K562 (cell line): ENCODE measurements around the gene CMSS1. TPM values are rescaled to one million over a fixed set of nuclear protein-coding genes. Genes with fewer than 3 reads are reported as not detected.

Experiments used
- ATAC-seq: fragments of 200-7000 bp; cut with Tn5 transposase; 3 replicates; pipeline ENCODE4 v1.9.1; 2020; ENCODE audit warnings: moderate library complexity
- BruUV-seq: library from RNA; stranded (reverse); fragments of 400-500 nt; replicated peaks from 2 replicates; lab custom pipeline; 2021; lab: Mats Ljungman, UMichigan
- CTCF ChIA-PET: fragments of 300-600 bp; formaldehyde crosslinking; extraction: SDS; loops from one replicate; lab custom pipeline; 2021; ENCODE audit warnings: low intra/inter-chr PET ratio; lab: Yijun Ruan, JAX
- POLR2A ChIA-PET: fragments of 300-600, 350-650 bp; sonication (Branson Sonifier 250); formaldehyde crosslinking; extraction: SDS; loops from one replicate; lab custom pipeline; 2021; ENCODE audit warnings: antibody characterized with exemption, inconsistent platforms; lab: Yijun Ruan, JAX
- DNase-seq, 4 experiments: peaks; one replicate each; pipeline versions ENCODE4 v3.0.0 to v3.0.0-alpha.2; 2011 to 2018; ENCODE audit warnings: low spot score in 3 of 4, mixed read lengths in 3 of 4; ENCODE audit errors: extremely low read depth in 1 of 4
- FAIRE-seq: peaks from 2 replicates; lab custom pipeline; 2011; peaks lifted over from hg19 to GRCh38; lab: Jason Lieb, UNC
- H2AFZ ChIP-seq: 2 replicates; pipeline ENCODE4 v1.6.0; 2011; ENCODE audit warnings: low read depth, low read length, control low read depth, inconsistent platforms
- H3K27ac ChIP-seq: fragments of 200-600 bp; 3 replicates; pipeline ENCODE4 v1.8.0; 2011; ENCODE audit warnings: low read depth, mild to moderate bottlenecking, control low read depth, inconsistent platforms, low read length, moderate library complexity, mixed read lengths; ENCODE audit errors: extremely low read depth
- H3K27me3 ChIP-seq, 2 experiments: fragments of 300-600 bp in 1 of 2; 2 replicates in 1 of 2; 3 replicates in 1 of 2; pipeline versions ENCODE4 v1.6.0 to v1.8.0; 2011; ENCODE audit warnings: inconsistent platforms in 2 of 2, low read length in 2 of 2, mild to moderate bottlenecking in 1 of 2, mixed read lengths in 1 of 2, moderate library complexity in 1 of 2; ENCODE audit not compliant: control insufficient read depth in 2 of 2, insufficient read depth in 2 of 2
- H3K36me3 ChIP-seq: fragments of 300-600 bp; 3 replicates; pipeline ENCODE4 v1.8.0; 2011; ENCODE audit warnings: mild to moderate bottlenecking, low read length, inconsistent platforms; ENCODE audit not compliant: control insufficient read depth, insufficient read depth
- H3K4me1 ChIP-seq, 2 experiments: fragments of 200-600 bp in 1 of 2; replicated peaks in 1 of 2; 2 replicates in 1 of 2; 3 replicates in 1 of 2; pipeline versions ENCODE4 v1.5.1 to v1.8.0; 2011; ENCODE audit warnings: inconsistent platforms in 2 of 2, low read length in 2 of 2, mild to moderate bottlenecking in 1 of 2, mixed read lengths in 1 of 2, moderate library complexity in 1 of 2; ENCODE audit not compliant: control insufficient read depth in 2 of 2, insufficient read depth in 2 of 2
- H3K4me2 ChIP-seq: 2 replicates; pipeline ENCODE4 v1.6.1; 2011; ENCODE audit warnings: low read length, control low read depth, inconsistent platforms, mixed read lengths; ENCODE audit not compliant: insufficient read depth
- H3K4me3 ChIP-seq: fragments of 200-600 bp; sonication (generic), shearing (Covaris generic); 2 replicates; pipeline ENCODE4 v1.5.1; 2016; ENCODE audit warnings: control low read depth, inconsistent platforms
- H3K79me2 ChIP-seq: fragments of 200-600 bp; 3 replicates; pipeline ENCODE4 v1.8.0; 2011; ENCODE audit warnings: low read length, inconsistent platforms; ENCODE audit not compliant: control insufficient read depth, insufficient read depth
- H3K9ac ChIP-seq, 2 experiments: 2 replicates each; pipeline versions ENCODE4 v1.6.0 to v1.6.1; 2011; ENCODE audit warnings: low read depth in 2 of 2, low read length in 2 of 2, control low read depth in 1 of 2, inconsistent platforms in 1 of 2, mild to moderate bottlenecking in 1 of 2, mixed read lengths in 1 of 2; ENCODE audit not compliant: insufficient read depth in 1 of 2
- H3K9me1 ChIP-seq: one replicate; pipeline ENCODE4 v1.6.0; 2011; ENCODE audit warnings: inconsistent platforms, mild to moderate bottlenecking, low read length, moderate library complexity; ENCODE audit not compliant: control insufficient read depth, insufficient read depth
- H3K9me3 ChIP-seq: replicated peaks from 2 replicates; pipeline ENCODE4 v1.5.1; 2011; ENCODE audit warnings: low read depth, low read length, inconsistent platforms; ENCODE audit not compliant: control insufficient read depth, insufficient read depth
- H4K20me1 ChIP-seq: replicated peaks from 2 replicates; pipeline ENCODE4 v1.6.1; 2011; ENCODE audit warnings: low read length, inconsistent platforms, mixed read lengths; ENCODE audit not compliant: control insufficient read depth, insufficient read depth
- GATAD2B ChIP-seq: fragments of 450-650 bp; IDR thresholded peaks from 2 replicates; pipeline ENCODE4 v1.6.1; 2017; ENCODE audit warnings: mild to moderate bottlenecking, borderline replicate concordance
- HLTF ChIP-seq: fragments of 450-650 bp; IDR thresholded peaks from 2 replicates; pipeline ENCODE4 v1.6.1; 2016
- HNRNPL ChIP-seq: fragments of 200-400 bp; formaldehyde crosslinking; IDR thresholded peaks from 2 replicates; pipeline ENCODE4 v1.6.1; 2017; ENCODE audit warnings: low read depth, mild to moderate bottlenecking, low read length
- IRF9 ChIP-seq: fragments of 450-650 bp; IDR thresholded peaks from 2 replicates; pipeline ENCODE4 v1.6.1; 2016; ENCODE audit warnings: missing biosample characterization, missing genetic modification characterization
- KAT2B ChIP-seq: IDR thresholded peaks from one replicate; pipeline ENCODE4 v1.6.1; 2012; ENCODE audit warnings: low read depth, mild to moderate bottlenecking, control low read depth, inconsistent platforms, low read length, moderate library complexity
- MITF ChIP-seq: IDR thresholded peaks from 2 replicates; pipeline ENCODE4 v1.6.1; 2014; ENCODE audit warnings: antibody characterized with exemption
- MTA3 ChIP-seq: fragments of 450-650 bp; formaldehyde crosslinking; IDR thresholded peaks from 2 replicates; pipeline ENCODE4 v1.6.1; 2017; ENCODE audit warnings: mild to moderate bottlenecking, borderline replicate concordance
- SREBF2 ChIP-seq: sonication (generic); formaldehyde crosslinking; IDR thresholded peaks from 2 replicates; pipeline ENCODE4 v1.4.0; 2020; ENCODE audit warnings: mild to moderate bottlenecking, missing genetic modification reagents
- THRB ChIP-seq: fragments of 450-650 bp; formaldehyde crosslinking; conservative IDR thresholded peaks from 2 replicates; pipeline ENCODE4 v1.4.0; 2022; ENCODE audit warnings: mild to moderate bottlenecking, missing genetic modification characterization
- ZBTB43 ChIP-seq: sonication (generic); formaldehyde crosslinking; IDR thresholded peaks from 2 replicates; pipeline ENCODE4 v1.8.0; 2023; ENCODE audit warnings: mild to moderate bottlenecking, missing genetic modification reagents
- ZBTB49 ChIP-seq: sonication (generic); formaldehyde crosslinking; IDR thresholded peaks from 2 replicates; pipeline ENCODE4 v1.8.0; 2022; ENCODE audit warnings: missing genetic modification reagents, mild to moderate bottlenecking, borderline replicate concordance
- ZBTB7A ChIP-seq: IDR thresholded peaks from 2 replicates; pipeline ENCODE4 v1.6.1; 2011; ENCODE audit warnings: low read depth, mild to moderate bottlenecking, low read length, moderate library complexity, borderline replicate concordance; ENCODE audit not compliant: control insufficient read depth
- ZC3H11A ChIP-seq: IDR thresholded peaks from 2 replicates; pipeline ENCODE4 v1.6.1; 2012; ENCODE audit warnings: low read depth, low read length, improper control_type of control experiment
- ZFP36 ChIP-seq: fragments of 150-350 bp; IDR thresholded peaks from 2 replicates; pipeline ENCODE4 v1.6.1; 2018; ENCODE audit warnings: low read length, low read depth; ENCODE audit not compliant: partially characterized antibody
- ZNF444 ChIP-seq: fragments of 250-450 bp; sonication (Bioruptor Pico); IDR thresholded peaks from 2 replicates; pipeline ENCODE4 v1.4.0; 2020; ENCODE audit warnings: mild to moderate bottlenecking, moderate library complexity
- WGBS: fragments of 100-300 bp; shearing (Covaris generic); methylation state at CpG from one replicate; pipeline ENCODE4 v1.1.6; 2016; ENCODE audit warnings: low coverage, mixed read lengths; ENCODE audit not compliant: insufficient coverage; ENCODE audit errors: missing lambda C conversion rate; 5-methylcytosine and 5-hydroxymethylcytosine counted together
- in situ Hi-C: fragments of 300-500 bp; cut with MboI; formaldehyde crosslinking; loops from 4 replicates; pipeline ENCODE4 v1.15.0; 2018; ENCODE audit warnings: inconsistent platforms, mixed read lengths
- intact Hi-C: fragments of 100-400 bp; cut with micrococcal nuclease; formaldehyde crosslinking; loops from 2 replicates; pipeline ENCODE4 v1.14.2; 2022
- polyA plus RNA-seq, 8 experiments: library from polyadenylated mRNA; depleted of rRNA in 4 of 8; stranded (reverse) in 5 of 8; unstranded in 3 of 8; fragments of >200 nt; fragmentation: Nextera tagmentation in 2 of 8; fragmentation: Illumina TruSeq in 1 of 8; extraction: Ambion mirVana in 2 of 8; extraction: Trizol in 1 of 8; gene quantifications; 2 replicates each; pipeline versions ENCODE4 v1.2.1 to v1.2.3, GENCODE V29; 2011 to 2014; ENCODE audit warnings: inconsistent platforms in 1 of 8, missing spikeins in 1 of 8
- total RNA-seq, 7 experiments: library from RNA; depleted of rRNA in 6 of 7; stranded (reverse); fragments of >200 nt in 6 of 7; fragmentation: Illumina TruSeq in 2 of 7; extraction: Trizol in 2 of 7; gene quantifications; 2 replicates each; pipeline versions ENCODE4 v1.2.1 to v1.2.3, GENCODE V29; 2011 to 2021; ENCODE audit warnings: low replicate concordance in 1 of 7

CMSS1 gene
- total and polyA plus RNA-seq, 9 of the 15 experiments (the other 6 are each of a cell fraction or from before 2014, with no cell fraction given) = 46.9 to 109 (median 72.3) TPM

GRCh38 chr3:100227511-100227921, 409.9 kb downstream of the CMSS1 start (continued):
- no peak for TF ChIP-seq IRF9

- CTCF ChIA-PET = no interaction called here
- no peak for TF ChIP-seq HLTF
- no peak for TF ChIP-seq ZBTB49 (CRISPR knock-in tag)
- TF ChIP-seq SREBF2 = no peak
- TF ChIP-seq ZBTB7A = no peak
- no peak for TF ChIP-seq HNRNPL
- TF ChIP-seq GATAD2B = no peak
- no peak for TF ChIP-seq THRB (CRISPR knock-in tag)
- TF ChIP-seq ZBTB43 (CRISPR knock-in tag) = no peak
- no peak for TF ChIP-seq MITF
- no peak for TF ChIP-seq MTA3
- TF ChIP-seq ZFP36 = no peak
- no peak for TF ChIP-seq ZNF444 (CRISPR knock-in tag)
- no peak for TF ChIP-seq KAT2B
- TF ChIP-seq ZC3H11A = no peak
Measured at GRCh38 chr3:100228247-100228646, 410.6 kb downstream of the CMSS1 start.

More at GRCh38 chr3:100228247-100228646, 410.6 kb downstream of the CMSS1 start:
- Histone ChIP-seq H3K4me1 (peaks cover 4 to 11% of the 10 kb centered on the region in 2 experiments; a peak in 3 of 5 replicates), H3K27me3 (no peaks in the 10 kb centered on the region), H3K79me2 (no peaks in the 10 kb centered on the region), H3K9me3 (no peaks in the 10 kb centered on the region), H3K4me3 (no peak overlapping the region), H3K36me3 (no peaks in the 10 kb centered on the region), H3K9ac (no peak overlapping the region), H3K9me1 (no peaks in the 10 kb centered on the region), H3K27ac (no peak overlapping the region), H3K4me2 (no peak overlapping the region), H4K20me1 (no peaks in the 10 kb centered on the region), H2AFZ (no peak overlapping the region)
- no peak for ATAC-seq
- FAIRE-seq = no peak
- intact Hi-C loops (no loop called here), in situ Hi-C loops (no loop called here)
- POLR2A ChIA-PET = no interaction called here
- WGBS = 43% methylated on average over 1 of the region's 1 CpG
- no peak for DNase-seq
- BruUV-seq = no TSS peak
